Measurements from ENCODE around the gene CATSPERE. TPM values are rescaled to one million over a fixed set of nuclear protein-coding genes. Genes with fewer than 3 reads are reported as not detected.
A peak's percentile ranks its signal among the peaks of the same experiment; 100 is the strongest.

The CATSPERE gene
- total and polyA plus RNA-seq, 9 of the 15 experiments (the other 6 are each of a cell fraction or from before 2014, with no cell fraction given), result 0.06 to 0.16 (median 0.09) TPM; not detected in 3

DNA sequence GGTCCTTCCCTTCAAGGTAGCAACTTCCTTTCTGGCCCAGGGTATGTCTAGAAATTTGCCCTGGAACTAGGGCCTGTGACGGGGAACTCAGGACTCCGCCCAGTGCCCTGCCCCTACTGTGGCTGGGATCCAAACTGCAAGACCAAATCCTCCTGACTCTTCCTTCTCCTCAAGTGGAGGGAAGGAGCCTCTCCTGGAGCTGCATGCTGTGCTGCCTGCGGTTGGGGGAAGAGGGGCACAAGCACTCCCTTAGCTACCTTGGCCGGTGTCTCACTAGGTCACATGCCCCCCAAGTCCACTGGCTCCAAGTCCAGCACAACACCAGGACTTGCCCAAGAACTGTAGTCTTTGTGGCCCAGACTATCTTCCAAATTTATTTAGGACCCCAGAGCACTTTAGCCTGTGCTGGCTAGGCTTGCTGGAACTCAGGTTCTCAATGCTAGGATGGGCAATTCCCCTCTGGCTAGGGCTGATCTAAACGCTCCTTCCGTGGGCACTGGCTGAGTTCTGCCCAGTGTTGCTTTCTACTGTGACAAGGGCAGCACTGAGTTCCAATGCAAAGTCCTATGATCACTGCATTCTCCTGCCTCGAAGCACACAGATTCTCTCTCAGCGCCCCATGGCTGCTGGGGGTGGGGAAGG, 21.6 kb upstream of the CATSPERE start:
- Histone ChIP-seq H3K27ac (ENCODE audit: extremely low read depth, low read depth, low read length) (peak overlapping the region; percentile 39; the same call in 2 of the 3 replicates), H3K36me3 (ENCODE audit: control insufficient read depth, insufficient read depth, low read length) (peaks cover 50% of the 10 kb centered on the region), H3K9ac (ENCODE audit: insufficient read depth in 1 of 2, low read depth in 2 of 2, low read length in 2 of 2) (peak overlapping the region in 1 of 2 experiments; percentile 77; a peak in 1 of 4 replicates), H2AFZ (ENCODE audit: low read depth, low read length) (no peak overlapping the region; the same call in 1 of the 2 replicates), H3K9me1 (ENCODE audit: control insufficient read depth, insufficient read depth, low read length) (peaks cover 4% of the 10 kb centered on the region), H4K20me1 (replicated peaks; ENCODE audit: control insufficient read depth, insufficient read depth, low read length) (peaks cover 7% of the 10 kb centered on the region; the same call in 1 of the 2 replicates), H3K4me3 (no peak overlapping the region), H3K27me3 (ENCODE audit: control insufficient read depth in 2 of 2, insufficient read depth in 2 of 2, low read length in 2 of 2) (no peaks in the 10 kb centered on the region), H3K9me3 (replicated peaks; ENCODE audit: control insufficient read depth, insufficient read depth, low read depth, low read length) (no peaks in the 10 kb centered on the region), H3K4me1 (replicated peaks in 1 of 2; ENCODE audit: control insufficient read depth in 2 of 2, insufficient read depth in 2 of 2, low read length in 2 of 2) (peaks cover 7 to 8% of the 10 kb centered on the region in 2 experiments; a peak in 3 of 5 replicates), H3K4me2 (ENCODE audit: insufficient read depth, low read length) (peak overlapping the region; percentile 9; the same call in 1 of the 2 replicates), H3K79me2 (ENCODE audit: control insufficient read depth, insufficient read depth, low read length) (peaks cover 76% of the 10 kb centered on the region)
- FAIRE-seq (no peak), DNase-seq (ENCODE audit: extremely low read depth in 1 of 4, low spot score in 3 of 4) (peak in 3 of 4 experiments; percentile 27 to 66 (median 40)), ATAC-seq (peak; percentile 93)
- WGBS (ENCODE audit: insufficient coverage, low coverage, missing lambda C conversion rate), result 59% methylated on average over 8 of the region's 8 CpGs
- ChIA-PET POLR2A (interaction anchor here (0.7 kb wide), 1 partner anchor 66 kb away, joined by 4 read pairs; no protein-coding TSS in a partner anchor), CTCF (ENCODE audit: low intra/inter-chr PET ratio) (no interaction called here)
- no TSS peak for BruUV-seq (replicated peaks)
- in situ Hi-C loops (cut with MboI) (no loop called here), intact Hi-C loops (cut with micrococcal nuclease) (no loop called here)
- TF ChIP-seq SRF (CRISPR knock-in tag; IDR thresholded peaks at IDR 0.05), result 0 out of 4 replicates have a peak, but pooled peaks of 1 of the 2 experiments have one; percentile 19
- TF ChIP-seq POLR2A (conservative IDR thresholded peaks at IDR 0.05), result peak; percentile 44
- TF ChIP-seq, protein P1, sequence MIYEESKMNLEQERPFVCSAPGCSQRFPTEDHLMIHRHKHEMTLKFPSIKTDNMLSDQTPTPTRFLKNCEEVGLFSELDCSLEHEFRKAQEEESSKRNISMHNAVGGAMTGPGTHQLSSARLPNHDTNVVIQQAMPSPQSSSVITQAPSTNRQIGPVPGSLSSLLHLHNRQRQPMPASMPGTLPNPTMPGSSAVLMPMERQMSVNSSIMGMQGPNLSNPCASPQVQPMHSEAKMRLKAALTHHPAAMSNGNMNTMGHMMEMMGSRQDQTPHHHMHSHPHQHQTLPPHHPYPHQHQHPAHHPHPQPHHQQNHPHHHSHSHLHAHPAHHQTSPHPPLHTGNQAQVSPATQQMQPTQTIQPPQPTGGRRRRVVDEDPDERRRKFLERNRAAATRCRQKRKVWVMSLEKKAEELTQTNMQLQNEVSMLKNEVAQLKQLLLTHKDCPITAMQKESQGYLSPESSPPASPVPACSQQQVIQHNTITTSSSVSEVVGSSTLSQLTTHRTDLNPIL (CRISPR knock-in tag; IDR thresholded peaks at IDR 0.05), result no peak
- TF ChIP-seq ETS2 (tag; IDR thresholded peaks at IDR 0.05; ENCODE audit: borderline replicate concordance, poor library complexity, severe bottlenecking), result no peak
- TF ChIP-seq, protein P2, sequence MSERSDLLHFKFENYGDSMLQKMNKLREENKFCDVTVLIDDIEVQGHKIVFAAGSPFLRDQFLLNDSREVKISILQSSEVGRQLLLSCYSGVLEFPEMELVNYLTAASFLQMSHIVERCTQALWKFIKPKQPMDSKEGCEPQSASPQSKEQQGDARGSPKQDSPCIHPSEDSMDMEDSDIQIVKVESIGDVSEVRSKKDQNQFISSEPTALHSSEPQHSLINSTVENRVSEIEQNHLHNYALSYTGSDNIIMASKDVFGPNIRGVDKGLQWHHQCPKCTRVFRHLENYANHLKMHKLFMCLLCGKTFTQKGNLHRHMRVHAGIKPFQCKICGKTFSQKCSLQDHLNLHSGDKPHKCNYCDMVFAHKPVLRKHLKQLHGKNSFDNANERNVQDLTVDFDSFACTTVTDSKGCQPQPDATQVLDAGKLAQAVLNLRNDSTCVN (CRISPR knock-in tag; IDR thresholded peaks at IDR 0.05), result no peak
- no peak for TF ChIP-seq NONO (IDR thresholded peaks at IDR 0.05; ENCODE audit: low read depth in 2 of 2, low read length in 1 of 2)
- TF ChIP-seq, protein P3, sequence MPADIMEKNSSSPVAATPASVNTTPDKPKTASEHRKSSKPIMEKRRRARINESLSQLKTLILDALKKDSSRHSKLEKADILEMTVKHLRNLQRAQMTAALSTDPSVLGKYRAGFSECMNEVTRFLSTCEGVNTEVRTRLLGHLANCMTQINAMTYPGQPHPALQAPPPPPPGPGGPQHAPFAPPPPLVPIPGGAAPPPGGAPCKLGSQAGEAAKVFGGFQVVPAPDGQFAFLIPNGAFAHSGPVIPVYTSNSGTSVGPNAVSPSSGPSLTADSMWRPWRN (IDR thresholded peaks at IDR 0.05; ENCODE audit: low read depth), result no peak
- no peak for TF ChIP-seq ELF2 (CRISPR knock-in tag; IDR thresholded peaks at IDR 0.05)
- no peak for TF ChIP-seq ZNF778 (CRISPR knock-in tag; IDR thresholded peaks at IDR 0.05)
- no peak for TF ChIP-seq ADNP (tag; IDR thresholded peaks at IDR 0.05)
- TF ChIP-seq SLC30A9 (CRISPR knock-in tag; IDR thresholded peaks at IDR 0.05), result no peak
- TF ChIP-seq PRPF4 (IDR thresholded peaks at IDR 0.05; ENCODE audit: insufficient read depth, low read depth, low read length, poor library complexity, severe bottlenecking), result no peak
- TF ChIP-seq, protein P4, sequence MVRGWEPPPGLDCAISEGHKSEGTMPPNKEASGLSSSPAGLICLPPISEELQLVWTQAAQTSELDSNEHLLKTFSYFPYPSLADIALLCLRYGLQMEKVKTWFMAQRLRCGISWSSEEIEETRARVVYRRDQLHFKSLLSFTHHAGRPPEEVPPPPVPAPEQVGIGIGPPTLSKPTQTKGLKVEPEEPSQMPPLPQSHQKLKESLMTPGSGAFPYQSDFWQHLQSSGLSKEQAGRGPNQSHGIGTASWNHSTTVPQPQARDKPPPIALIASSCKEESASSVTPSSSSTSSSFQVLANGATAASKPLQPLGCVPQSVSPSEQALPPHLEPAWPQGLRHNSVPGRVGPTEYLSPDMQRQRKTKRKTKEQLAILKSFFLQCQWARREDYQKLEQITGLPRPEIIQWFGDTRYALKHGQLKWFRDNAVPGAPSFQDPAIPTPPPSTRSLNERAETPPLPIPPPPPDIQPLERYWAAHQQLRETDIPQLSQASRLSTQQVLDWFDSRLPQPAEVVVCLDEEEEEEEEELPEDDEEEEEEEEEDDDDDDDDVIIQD (CRISPR knock-in tag; IDR thresholded peaks at IDR 0.05), result no peak
- TF ChIP-seq ATF1 (CRISPR knock-in tag; IDR thresholded peaks at IDR 0.05), result no peak
- peak; percentile 38; the same call in 1 of the 2 replicates for TF ChIP-seq ATF1 (tag; IDR thresholded peaks at IDR 0.05)
- no peak for TF ChIP-seq ZNF444 (CRISPR knock-in tag; IDR thresholded peaks at IDR 0.05)
